DND-41 (cell line): Measurements from ENCODE around the gene OSM.

Experiments
- ATAC-seq: fragments of 200-7000 bp; cut with Tn5 transposase; 3 replicates; pipeline ENCODE4 v1.9.1; 2021; ENCODE audit warnings: low read depth; ENCODE audit not compliant: insufficient read depth
- DNase-seq: peaks from one replicate; pipeline ENCODE4 v3.0.0-alpha.2; 2020
- H2AFZ ChIP-seq: 2 replicates; pipeline ENCODE4 v1.6.0; 2012; ENCODE audit warnings: low read depth, low read length
- H3K27ac ChIP-seq: 2 replicates; pipeline ENCODE4 v1.5.1; 2012; ENCODE audit warnings: low read length, inconsistent platforms
- H3K27me3 ChIP-seq: fragments of 200-600 bp; sonication (generic); 2 replicates; pipeline ENCODE4 v1.6.0; 2012; ENCODE audit warnings: low read length, mild to moderate bottlenecking, inconsistent platforms; ENCODE audit not compliant: insufficient read depth, poor library complexity
- H3K36me3 ChIP-seq: 2 replicates; pipeline ENCODE4 v1.5.1; 2012; ENCODE audit warnings: low read length, inconsistent platforms; ENCODE audit not compliant: insufficient read depth
- H3K4me1 ChIP-seq: 2 replicates; pipeline ENCODE4 v1.5.1; 2012; ENCODE audit warnings: mild to moderate bottlenecking, low read length; ENCODE audit not compliant: insufficient read depth
- H3K4me2 ChIP-seq: 2 replicates; pipeline ENCODE4 v1.6.0; 2012; ENCODE audit warnings: mild to moderate bottlenecking, moderate library complexity, low read length, inconsistent platforms; ENCODE audit not compliant: insufficient read depth
- H3K4me3 ChIP-seq, 2 experiments: fragments of 200-600 bp in 1 of 2; shearing (Covaris generic) in 1 of 2; 2 replicates each; pipeline ENCODE4 v1.5.1; 2012 to 2016; ENCODE audit warnings: inconsistent platforms in 2 of 2, low read length in 2 of 2, mild to moderate bottlenecking in 2 of 2, low read depth in 1 of 2, moderate library complexity in 1 of 2
- H3K79me2 ChIP-seq: 2 replicates; pipeline ENCODE4 v1.6.0; 2012; ENCODE audit warnings: low read length, inconsistent platforms; ENCODE audit not compliant: insufficient read depth
- H3K9ac ChIP-seq: 2 replicates; pipeline ENCODE4 v1.6.0; 2012; ENCODE audit warnings: low read depth, mild to moderate bottlenecking, inconsistent platforms, low read length, moderate library complexity
- H3K9me3 ChIP-seq: 2 replicates; pipeline ENCODE4 v1.5.1; 2012; ENCODE audit warnings: low read length, moderate library complexity, mild to moderate bottlenecking, inconsistent platforms; ENCODE audit not compliant: insufficient read depth, severe bottlenecking
- H4K20me1 ChIP-seq: 2 replicates; pipeline ENCODE4 v1.6.0; 2012; ENCODE audit warnings: low read length; ENCODE audit not compliant: insufficient read depth
- EZH2 ChIP-seq: IDR thresholded peaks from 3 replicates; pipeline ENCODE4 v1.6.1; 2012; ENCODE audit warnings: borderline replicate concordance, low read depth, mild to moderate bottlenecking, moderate library complexity, low read length, inconsistent platforms; ENCODE audit not compliant: severe bottlenecking
- TF ChIP-seq, protein P1 (sequence below): IDR thresholded peaks from 2 replicates; pipeline ENCODE4 v1.5.1; 2012; ENCODE audit warnings: borderline replicate concordance, low read length, moderate library complexity, mild to moderate bottlenecking; ENCODE audit not compliant: poor library complexity, severe bottlenecking; ENCODE audit errors: extremely low read depth

OSM gene

DNA sequence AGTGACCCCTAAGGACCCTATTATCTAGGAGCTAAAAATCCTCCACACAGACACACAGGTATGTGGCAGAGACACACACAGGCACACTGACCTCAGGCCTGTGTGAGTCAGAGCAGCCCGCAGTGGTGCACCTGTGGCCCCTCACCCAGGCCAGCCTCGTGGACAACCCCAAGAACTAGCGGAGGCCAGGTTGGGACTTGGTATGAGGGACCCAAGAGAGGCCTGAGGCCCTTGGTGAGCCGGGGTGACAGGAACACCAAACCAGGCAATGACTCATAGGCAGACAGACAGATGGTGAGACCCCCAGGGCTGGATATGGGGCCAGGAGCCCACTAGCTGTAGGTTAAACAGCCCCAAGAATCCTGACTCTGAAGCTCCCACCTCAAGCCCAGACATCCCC, 16.7 kb upstream of the OSM start:
- ATAC-seq: no peak
- TF ChIP-seq EZH2: no peak
- TF ChIP-seq, protein P1, sequence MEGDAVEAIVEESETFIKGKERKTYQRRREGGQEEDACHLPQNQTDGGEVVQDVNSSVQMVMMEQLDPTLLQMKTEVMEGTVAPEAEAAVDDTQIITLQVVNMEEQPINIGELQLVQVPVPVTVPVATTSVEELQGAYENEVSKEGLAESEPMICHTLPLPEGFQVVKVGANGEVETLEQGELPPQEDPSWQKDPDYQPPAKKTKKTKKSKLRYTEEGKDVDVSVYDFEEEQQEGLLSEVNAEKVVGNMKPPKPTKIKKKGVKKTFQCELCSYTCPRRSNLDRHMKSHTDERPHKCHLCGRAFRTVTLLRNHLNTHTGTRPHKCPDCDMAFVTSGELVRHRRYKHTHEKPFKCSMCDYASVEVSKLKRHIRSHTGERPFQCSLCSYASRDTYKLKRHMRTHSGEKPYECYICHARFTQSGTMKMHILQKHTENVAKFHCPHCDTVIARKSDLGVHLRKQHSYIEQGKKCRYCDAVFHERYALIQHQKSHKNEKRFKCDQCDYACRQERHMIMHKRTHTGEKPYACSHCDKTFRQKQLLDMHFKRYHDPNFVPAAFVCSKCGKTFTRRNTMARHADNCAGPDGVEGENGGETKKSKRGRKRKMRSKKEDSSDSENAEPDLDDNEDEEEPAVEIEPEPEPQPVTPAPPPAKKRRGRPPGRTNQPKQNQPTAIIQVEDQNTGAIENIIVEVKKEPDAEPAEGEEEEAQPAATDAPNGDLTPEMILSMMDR: no peak

DNA sequence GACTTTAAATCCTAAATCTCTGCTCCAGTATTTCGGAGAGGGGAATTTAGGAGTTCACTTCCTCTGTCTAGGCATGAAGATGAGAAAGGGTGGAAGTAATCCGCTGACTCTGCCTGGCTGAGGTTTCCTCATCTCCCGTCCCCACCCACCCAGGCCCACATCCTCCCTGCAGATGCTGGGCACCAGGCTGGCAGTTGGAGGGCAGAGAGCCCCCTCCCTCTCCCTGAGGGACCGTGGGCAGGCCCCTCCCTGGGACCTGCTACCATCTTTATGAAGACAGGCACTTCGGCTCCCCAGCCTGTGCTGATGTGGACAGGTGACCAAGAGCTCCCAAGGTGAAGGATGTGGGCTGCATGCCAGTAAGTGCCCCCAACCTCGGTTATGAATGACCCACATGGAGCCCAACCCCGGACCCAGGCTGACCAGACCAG, 16.0 kb upstream of the OSM start:
- no peak for TF ChIP-seq EZH2
- TF ChIP-seq, protein P1: no peak
- peak; percentile 89 for DNase-seq
- H3K9ac ChIP-seq: peak overlapping the region; percentile 53
- H4K20me1 ChIP-seq: peaks cover 6% of the 10 kb centered on the region; the same call in 1 of the 2 replicates
- no peaks in the 10 kb centered on the region for H3K9me3 ChIP-seq
- peaks cover 44% of the 10 kb centered on the region for H3K36me3 ChIP-seq
- peak overlapping the region in 1 of 2 experiments; percentile 35; a peak in 1 of 4 replicates for H3K4me3 ChIP-seq
- H3K4me2 ChIP-seq: peak overlapping the region; percentile 53
- H3K27ac ChIP-seq: peak overlapping the region; percentile 94
- H3K79me2 ChIP-seq: peaks cover 44% of the 10 kb centered on the region
- H2AFZ ChIP-seq: no peak overlapping the region
- H3K27me3 ChIP-seq: no peaks in the 10 kb centered on the region
- peak; percentile 79 for ATAC-seq
- peaks cover 82% of the 10 kb centered on the region for H3K4me1 ChIP-seq

More for the DNA sequence above, 16.7 kb upstream of the OSM start:
- Histone ChIP-seq H3K9ac (peak overlapping the region; percentile 53), H3K36me3 (peaks cover 44% of the 10 kb centered on the region), H4K20me1 (peaks cover 6% of the 10 kb centered on the region; the same call in 1 of the 2 replicates), H3K4me3 (peak overlapping the region in 1 of 2 experiments; percentile 35; a peak in 1 of 4 replicates), H3K27ac (peak overlapping the region; percentile 94), H3K4me2 (peak overlapping the region; percentile 53), H2AFZ (no peak overlapping the region), H3K4me1 (peaks cover 82% of the 10 kb centered on the region), H3K9me3 (no peaks in the 10 kb centered on the region), H3K79me2 (peaks cover 49% of the 10 kb centered on the region), H3K27me3 (no peaks in the 10 kb centered on the region)
- DNase-seq: peak; percentile 45

DNA sequence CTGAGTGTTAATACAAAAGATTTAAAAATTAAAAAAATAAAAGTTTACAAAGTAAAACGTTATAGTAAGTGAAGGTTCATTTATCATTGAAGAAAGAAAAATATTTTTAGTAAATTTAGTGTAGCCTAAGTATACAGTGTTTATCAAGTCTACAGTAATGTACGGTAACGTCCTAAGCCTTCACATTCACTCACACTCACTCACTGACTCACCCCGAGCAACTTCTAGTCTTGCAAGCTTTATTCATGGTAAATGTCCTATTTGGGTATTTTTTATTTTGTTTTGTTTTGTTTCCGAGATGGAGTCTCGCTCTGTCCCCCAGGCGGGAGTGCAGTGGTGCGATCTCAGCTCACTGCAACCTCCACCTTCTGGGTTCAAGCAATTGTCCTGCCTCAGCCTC, 13.9 kb upstream of the OSM start:
- ATAC-seq (no peak), DNase-seq (no peak)
- H4K20me1 ChIP-seq: no peaks in the 10 kb centered on the region
- H3K9me3 ChIP-seq: no peaks in the 10 kb centered on the region
- H2AFZ ChIP-seq: no peak overlapping the region
- H3K79me2 ChIP-seq: peaks cover 26% of the 10 kb centered on the region
- peak overlapping the region; percentile 30; the same call in 1 of the 2 replicates for H3K27ac ChIP-seq
- H3K36me3 ChIP-seq: peaks cover 23% of the 10 kb centered on the region
- H3K4me3 ChIP-seq: no peak overlapping the region
- TF ChIP-seq, protein P1: no peak
- TF ChIP-seq EZH2: no peak
- H3K4me1 ChIP-seq: peaks cover 82% of the 10 kb centered on the region
- H3K4me2 ChIP-seq: no peak overlapping the region
- no peaks in the 10 kb centered on the region for H3K27me3 ChIP-seq
- no peak overlapping the region for H3K9ac ChIP-seq
